Right lobe of liver (tissue), 5 donors: ENCODE data around the gene KDM1A. TPM values are rescaled to one million over a fixed set of nuclear protein-coding genes. Genes with fewer than 3 reads are reported as not detected.

ENCODE experiments used
- microRNA-seq, 2 donors: library from miRNA; unstranded; fragments of <30 nt; microRNA quantifications; one replicate each; pipeline ENCODE4, GENCODE V29; 2019 to 2020
- small RNA-seq, 2 experiments: library from RNA; depleted of rRNA; stranded (forward); fragments of <200 nt; gene quantifications; one replicate each; pipeline ENCODE3, GENCODE V24; 2016
- total RNA-seq, 6 experiments: library from RNA; depleted of rRNA in 2 of 6; stranded (reverse); fragments of >200 nt in 2 of 6; fragmentation: NEBNext Ultra II Directional in 3 of 6; extraction: Animal tissue kit (Norgen Biotek cat#: 25700) in 3 of 6; gene quantifications; one replicate each; pipeline versions ENCODE4 v1.1.0 to v1.2.4, GENCODE V29; 2016 to 2023
- donor health status: DM: no; HTN: no; CAD: no.
- donor health status: DM: no; HTN: no; CAD: no.
- donor health status: DM: no; HTN: yes; CAD: no.
- donor health status: DM: no; HTN: yes; CAD: no.

KDM1A gene
- total RNA-seq, 6 experiments from 2014 or later, result 15.3 to 22.2 (median 18.6) TPM

Small RNA genes lying within 50 kb of the gene (microRNA-seq; reads per million reads assigned to microRNA genes)
- gene MIR3115 (0.29 to 0.64 reads per million in 2 donors), gene MIR4419A (0 reads per million in 2 donors)

Small RNA genes lying within 50 kb of the gene (small RNA-seq; reads per million reads assigned to genes)
- gene MIR3115 (0 reads per million in 2 experiments), gene MIR4419A (0 reads per million in 2 experiments)

Other genes with a start within 250 kb of the KDM1A start
- not detected for gene LACTBL1, start 46.6 kb upstream of the KDM1A start, total RNA-seq
- not detected for gene TEX46, start 3.6 kb upstream of the KDM1A start, total RNA-seq
- gene LUZP1, start 149.4 kb downstream of the KDM1A start, total RNA-seq, result 1 to 10 TPM; 4.1 to 8.0 (median 6.1) TPM
- gene HTR1D, start 198.0 kb downstream of the KDM1A start, total RNA-seq, result not detected